Ishikawa (cell line): ENCODE data around the gene OR52A1.

ENCODE experiments used
- CEBPB ChIP-seq: IDR thresholded peaks from 2 replicates; pipeline ENCODE4 v1.6.1; 2012
- CREB1 ChIP-seq: IDR thresholded peaks from 2 replicates; pipeline ENCODE4 v1.6.1; 2012; ENCODE audit warnings: low read depth
- EP300 ChIP-seq: IDR thresholded peaks from 2 replicates; pipeline ENCODE4 v1.6.1; 2012; ENCODE audit warnings: borderline replicate concordance
- RAD21 ChIP-seq: IDR thresholded peaks from 2 replicates; pipeline ENCODE4 v1.6.1; 2012; ENCODE audit warnings: low read depth
- TAF1 ChIP-seq: IDR thresholded peaks from 2 replicates; pipeline ENCODE4 v1.6.1; 2012; ENCODE audit warnings: low read depth, mild to moderate bottlenecking
- YY1 ChIP-seq: IDR thresholded peaks from 2 replicates; pipeline ENCODE4 v1.6.1; 2012; ENCODE audit warnings: low read depth
- ZBTB7A ChIP-seq: IDR thresholded peaks from 2 replicates; pipeline ENCODE4 v1.6.1; 2012; ENCODE audit warnings: low read depth
- TF ChIP-seq, protein P1 (sequence below): IDR thresholded peaks from 2 replicates; pipeline ENCODE4 v1.6.1; 2012; ENCODE audit warnings: low read depth, mild to moderate bottlenecking
- TF ChIP-seq, protein P2 (sequence below): IDR thresholded peaks from 2 replicates; pipeline ENCODE4 v1.6.1; 2012
- TF ChIP-seq, protein P3 (sequence below): IDR thresholded peaks from 2 replicates; pipeline ENCODE4 v1.6.1; 2012

DNA sequence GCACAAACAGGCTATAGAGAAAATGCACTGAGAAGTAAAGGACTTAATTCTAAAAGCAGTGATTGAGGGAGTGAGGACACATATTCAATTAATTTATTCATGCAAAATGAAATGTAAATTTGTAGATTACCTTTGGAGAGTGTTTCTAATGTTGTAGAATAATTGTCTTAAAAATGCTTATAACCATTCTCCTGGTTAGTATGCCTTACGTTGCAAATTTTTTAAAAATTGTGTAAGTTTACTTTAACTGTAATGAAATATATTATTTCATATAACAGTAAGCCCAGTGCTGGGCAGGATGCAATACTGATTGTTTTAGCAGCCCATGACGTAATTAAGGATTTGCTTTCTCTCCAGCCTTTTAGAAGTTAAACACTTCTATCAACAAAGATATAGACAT lies 58.5 kb downstream of the OR52A1 start:
- TF ChIP-seq YY1 (no peak), RAD21 (no peak), EP300 (no peak), CREB1 (no peak), CEBPB (no peak), ZBTB7A (no peak), TAF1 (no peak)
- TF ChIP-seq, protein P1, sequence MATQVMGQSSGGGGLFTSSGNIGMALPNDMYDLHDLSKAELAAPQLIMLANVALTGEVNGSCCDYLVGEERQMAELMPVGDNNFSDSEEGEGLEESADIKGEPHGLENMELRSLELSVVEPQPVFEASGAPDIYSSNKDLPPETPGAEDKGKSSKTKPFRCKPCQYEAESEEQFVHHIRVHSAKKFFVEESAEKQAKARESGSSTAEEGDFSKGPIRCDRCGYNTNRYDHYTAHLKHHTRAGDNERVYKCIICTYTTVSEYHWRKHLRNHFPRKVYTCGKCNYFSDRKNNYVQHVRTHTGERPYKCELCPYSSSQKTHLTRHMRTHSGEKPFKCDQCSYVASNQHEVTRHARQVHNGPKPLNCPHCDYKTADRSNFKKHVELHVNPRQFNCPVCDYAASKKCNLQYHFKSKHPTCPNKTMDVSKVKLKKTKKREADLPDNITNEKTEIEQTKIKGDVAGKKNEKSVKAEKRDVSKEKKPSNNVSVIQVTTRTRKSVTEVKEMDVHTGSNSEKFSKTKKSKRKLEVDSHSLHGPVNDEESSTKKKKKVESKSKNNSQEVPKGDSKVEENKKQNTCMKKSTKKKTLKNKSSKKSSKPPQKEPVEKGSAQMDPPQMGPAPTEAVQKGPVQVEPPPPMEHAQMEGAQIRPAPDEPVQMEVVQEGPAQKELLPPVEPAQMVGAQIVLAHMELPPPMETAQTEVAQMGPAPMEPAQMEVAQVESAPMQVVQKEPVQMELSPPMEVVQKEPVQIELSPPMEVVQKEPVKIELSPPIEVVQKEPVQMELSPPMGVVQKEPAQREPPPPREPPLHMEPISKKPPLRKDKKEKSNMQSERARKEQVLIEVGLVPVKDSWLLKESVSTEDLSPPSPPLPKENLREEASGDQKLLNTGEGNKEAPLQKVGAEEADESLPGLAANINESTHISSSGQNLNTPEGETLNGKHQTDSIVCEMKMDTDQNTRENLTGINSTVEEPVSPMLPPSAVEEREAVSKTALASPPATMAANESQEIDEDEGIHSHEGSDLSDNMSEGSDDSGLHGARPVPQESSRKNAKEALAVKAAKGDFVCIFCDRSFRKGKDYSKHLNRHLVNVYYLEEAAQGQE, result no peak
- TF ChIP-seq, protein P2, sequence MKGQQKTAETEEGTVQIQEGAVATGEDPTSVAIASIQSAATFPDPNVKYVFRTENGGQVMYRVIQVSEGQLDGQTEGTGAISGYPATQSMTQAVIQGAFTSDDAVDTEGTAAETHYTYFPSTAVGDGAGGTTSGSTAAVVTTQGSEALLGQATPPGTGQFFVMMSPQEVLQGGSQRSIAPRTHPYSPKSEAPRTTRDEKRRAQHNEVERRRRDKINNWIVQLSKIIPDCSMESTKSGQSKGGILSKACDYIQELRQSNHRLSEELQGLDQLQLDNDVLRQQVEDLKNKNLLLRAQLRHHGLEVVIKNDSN, result no peak
- TF ChIP-seq, protein P3, sequence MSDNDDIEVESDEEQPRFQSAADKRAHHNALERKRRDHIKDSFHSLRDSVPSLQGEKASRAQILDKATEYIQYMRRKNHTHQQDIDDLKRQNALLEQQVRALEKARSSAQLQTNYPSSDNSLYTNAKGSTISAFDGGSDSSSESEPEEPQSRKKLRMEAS, result no peak
